HEK293T (cell line): ENCODE data around the gene GAB2.

Experiments
- ARNT ChIP-seq: fragments of 450-650 bp; IDR thresholded peaks from 2 replicates; pipeline ENCODE4 v1.6.1; 2017; ENCODE audit warnings: mild to moderate bottlenecking
- BHLHE40 ChIP-seq: fragments of 450-650 bp; IDR thresholded peaks from 2 replicates; pipeline ENCODE4 v1.6.1; 2016; ENCODE audit warnings: mild to moderate bottlenecking, moderate library complexity, borderline replicate concordance
- CTBP1 ChIP-seq: fragments of 450-650 bp; IDR thresholded peaks from 2 replicates; pipeline ENCODE4 v1.6.1; 2016; ENCODE audit warnings: borderline replicate concordance
- FOXA1 ChIP-seq: fragments of 450-650 bp; IDR thresholded peaks from 2 replicates; pipeline ENCODE4 v1.6.1; 2016; ENCODE audit warnings: mild to moderate bottlenecking
- FOXK2 ChIP-seq: fragments of 450-650 bp; IDR thresholded peaks from 2 replicates; pipeline ENCODE4 v1.6.1; 2016; ENCODE audit warnings: mild to moderate bottlenecking
- FOXM1 ChIP-seq: fragments of 450-650 bp; IDR thresholded peaks from 2 replicates; pipeline ENCODE4 v1.6.1; 2017; ENCODE audit warnings: mild to moderate bottlenecking, borderline replicate concordance
- L3MBTL2 ChIP-seq: fragments of 450-650 bp; conservative IDR thresholded peaks from 2 replicates; pipeline ENCODE4 v1.6.1; 2016; ENCODE audit warnings: mild to moderate bottlenecking
- NFRKB ChIP-seq: fragments of 450-650 bp; IDR thresholded peaks from 2 replicates; pipeline ENCODE4 v1.6.1; 2016; ENCODE audit warnings: mild to moderate bottlenecking, moderate library complexity
- SP1 ChIP-seq: fragments of 450-650 bp; IDR thresholded peaks from 2 replicates; pipeline ENCODE4 v1.6.1; 2017
- SUZ12 ChIP-seq: fragments of 450-650 bp; IDR thresholded peaks from 2 replicates; pipeline ENCODE4 v1.6.1; 2016; ENCODE audit warnings: mild to moderate bottlenecking
- ZNF384 ChIP-seq: fragments of 450-650 bp; IDR thresholded peaks from 2 replicates; pipeline ENCODE4 v1.6.1; 2016

GRCh38 chr11:78420796-78421209 lies 3.2 kb upstream of the GAB2 start:
- TF ChIP-seq FOXK2 (no peak), FOXM1 (no peak), L3MBTL2 (no peak), ZNF384 (no peak), ARNT (no peak), CTBP1 (no peak), SUZ12 (no peak), NFRKB (no peak), FOXA1 (no peak), BHLHE40 (no peak), SP1 (no peak)
